ENCODE measurements around the gene CGREF1.

GRCh38 chr2:27123302-27124150, 4.6 kb upstream of the CGREF1 start, which contains the start of gene ABHD1:
- TF ChIP-seq CTCF (IDR thresholded peaks at IDR 0.05) (peak in 2 of 12 donors; percentile 15), POLR2A (IDR thresholded peaks at IDR 0.05) (peak in 1 of 2 donors; percentile 50)

All from heart left ventricle (tissue), 13 donors.